ENCODE measurements around the gene PSMD7. TPM values are rescaled to one million over a fixed set of nuclear protein-coding genes. Genes with fewer than 3 reads are reported as not detected.

Gene PSMD7
- polyA plus RNA-seq, 1 experiment = 86.0 TPM

GRCh38 chr16:74257061-74257460, 39.6 kb upstream of the PSMD7 start:
- no peak for TF ChIP-seq CTCF (IDR thresholded peaks at IDR 0.05; ENCODE audit: insufficient read depth, low read depth, low read length)
- CTCF ChIA-PET = interaction anchor here (0.9 kb wide), 1 partner anchor 19 kb away, joined by 3 read pairs; no protein-coding TSS in a partner anchor
- no peaks in the 10 kb centered on the region for H3K36me3 ChIP-seq (ENCODE audit: control insufficient read depth, insufficient read depth, low read length)
- H3K27me3 ChIP-seq (ENCODE audit: control insufficient read depth, insufficient read depth, low read length) = no peaks in the 10 kb centered on the region
- POLR2A ChIA-PET = no interaction called here
- no peak overlapping the region for H3K4me3 ChIP-seq (ENCODE audit: low read depth, low read length)
- no peak for DNase-seq (ENCODE audit: low read depth)

DNA sequence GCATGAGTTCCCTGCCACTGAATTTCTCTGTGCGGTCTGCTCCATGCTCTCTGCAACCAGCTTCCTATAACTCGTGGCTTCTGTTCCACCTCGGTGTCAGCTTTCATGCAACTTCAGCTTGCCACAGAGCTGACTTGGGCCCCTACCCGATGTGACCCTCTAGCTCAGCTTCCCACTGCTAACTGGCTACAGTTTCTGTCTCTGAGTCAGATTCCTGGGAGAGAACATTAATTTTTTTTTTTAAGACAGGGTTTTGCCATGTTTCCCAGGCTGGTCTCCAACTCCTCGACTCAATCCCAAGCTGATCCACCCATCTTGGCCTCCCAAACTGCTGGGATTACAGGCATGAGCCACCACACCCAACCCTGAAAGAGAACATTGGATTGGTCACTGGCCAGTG, 35.5 kb upstream of the PSMD7 start:
- POLR2A ChIA-PET = no interaction called here
- no peak overlapping the region for H3K4me3 ChIP-seq (ENCODE audit: low read depth, low read length)
- CTCF ChIA-PET = no interaction called here
- no peak for DNase-seq (ENCODE audit: low read depth)
- H3K36me3 ChIP-seq (ENCODE audit: control insufficient read depth, insufficient read depth, low read length) = no peaks in the 10 kb centered on the region
- no peak for TF ChIP-seq CTCF (IDR thresholded peaks at IDR 0.05; ENCODE audit: insufficient read depth, low read depth, low read length)
- H3K27me3 ChIP-seq (ENCODE audit: control insufficient read depth, insufficient read depth, low read length) = no peaks in the 10 kb centered on the region

- ChIA-PET POLR2A (no interaction called here), CTCF (no interaction called here)
- no peak for DNase-seq (ENCODE audit: low read depth)
Measured at GRCh38 chr16:74264811-74265210, 31.8 kb upstream of the PSMD7 start.

DNA sequence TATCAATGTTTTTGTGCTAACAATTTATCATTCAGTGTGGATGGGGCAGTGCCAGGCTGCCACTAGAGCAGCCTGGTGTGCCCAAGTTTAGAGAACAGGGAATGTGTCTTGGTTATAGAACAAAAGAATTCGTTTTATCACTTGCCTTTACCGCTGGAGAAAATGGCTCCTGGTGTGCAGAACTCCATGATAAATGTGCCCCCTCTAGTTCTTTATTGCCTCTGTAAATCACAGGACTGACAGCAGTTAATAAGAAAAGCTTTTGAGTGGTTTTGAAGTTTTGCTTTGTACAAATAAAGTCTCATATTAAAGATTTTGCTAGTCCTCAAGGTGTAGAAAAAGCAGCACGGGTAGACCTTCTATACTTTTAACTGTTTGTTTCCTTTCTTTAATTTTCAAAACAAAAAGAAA, 28.2 kb upstream of the PSMD7 start:
- no peak overlapping the region for H3K4me3 ChIP-seq (ENCODE audit: low read depth, low read length)
- POLR2A ChIA-PET = interaction anchor here (0.7 kb wide), 1 partner anchor 1770 kb away, joined by 4 read pairs; no protein-coding TSS in a partner anchor
- no peak for DNase-seq (ENCODE audit: low read depth)
- no peaks in the 10 kb centered on the region for H3K36me3 ChIP-seq (ENCODE audit: control insufficient read depth, insufficient read depth, low read length)
- CTCF ChIA-PET = no interaction called here
- no peak for TF ChIP-seq CTCF (IDR thresholded peaks at IDR 0.05; ENCODE audit: insufficient read depth, low read depth, low read length)
- H3K27me3 ChIP-seq (ENCODE audit: control insufficient read depth, insufficient read depth, low read length) = no peaks in the 10 kb centered on the region

More at GRCh38 chr16:74264811-74265210, 31.8 kb upstream of the PSMD7 start:
- Histone ChIP-seq H3K36me3 (ENCODE audit: control insufficient read depth, insufficient read depth, low read length) (no peaks in the 10 kb centered on the region), H3K27me3 (ENCODE audit: control insufficient read depth, insufficient read depth, low read length) (no peaks in the 10 kb centered on the region), H3K4me3 (ENCODE audit: low read depth, low read length) (no peak overlapping the region)
- TF ChIP-seq CTCF (IDR thresholded peaks at IDR 0.05; ENCODE audit: insufficient read depth, low read depth, low read length) = no peak

GRCh38 chr16:74271872-74272271, 24.7 kb upstream of the PSMD7 start:
- DNase-seq (ENCODE audit: low read depth) = no peak
- Histone ChIP-seq H3K4me3 (ENCODE audit: low read depth, low read length) (no peak overlapping the region), H3K27me3 (ENCODE audit: control insufficient read depth, insufficient read depth, low read length) (no peaks in the 10 kb centered on the region), H3K36me3 (ENCODE audit: control insufficient read depth, insufficient read depth, low read length) (no peaks in the 10 kb centered on the region)
- ChIA-PET POLR2A (no interaction called here), CTCF (interaction anchor here (1.2 to 1.4 kb wide), 2 partner anchors 11 to 20 kb away, joined by 3 to 4 read pairs; no protein-coding TSS in a partner anchor)
- TF ChIP-seq CTCF (IDR thresholded peaks at IDR 0.05; ENCODE audit: insufficient read depth, low read depth, low read length) = no peak
